Activated CD4-positive, alpha-beta T cell treated with anti-CD3 and anti-CD28 coated beads, Interleukin-10, Interleukin-2, amounts not matched to agents 100 ng/mL and 50 ng/mL, durations not matched to agents 16 hours and 8 hours (primary cell): ENCODE measurements around the gene TRIM7.
"Not testable (repeated sequence)": the region's sequence is repeated elsewhere in the genome, so short reads cannot be mapped to it uniquely, and the experiment has no call there.

Experiments
- DNase-seq: peaks from one replicate; pipeline ENCODE4 v3.0.0-alpha.2; 2020

Gene TRIM7

GRCh38 chr5:181146927-181147636 is 57.9 kb downstream of the TRIM7 start, which contains the start of gene OR2V2:
Gene OR2V2, plus strand, starts transcription at chr5:181147586. Its CDS starts 7,357 bp downstream, at chr5:181154943.
- not testable (repeated sequence) for DNase-seq

- no peak for DNase-seq
These were observed 59.9 kb downstream of the TRIM7 start for GRCh38 chr5:181145133-181145532.
